Ishikawa (cell line): Measurements from ENCODE around the gene MAX.

Source experiments
- CEBPB ChIP-seq: IDR thresholded peaks from 2 replicates; pipeline ENCODE4 v1.6.1; 2012
- CREB1 ChIP-seq: IDR thresholded peaks from 2 replicates; pipeline ENCODE4 v1.6.1; 2012; ENCODE audit warnings: low read depth
- EGR1 ChIP-seq: IDR thresholded peaks from 2 replicates; pipeline ENCODE4 v1.6.1; 2012
- EP300 ChIP-seq: IDR thresholded peaks from 2 replicates; pipeline ENCODE4 v1.6.1; 2012; ENCODE audit warnings: borderline replicate concordance
- NFIC ChIP-seq: IDR thresholded peaks from 2 replicates; pipeline ENCODE4 v1.6.1; 2012
- RAD21 ChIP-seq: IDR thresholded peaks from 2 replicates; pipeline ENCODE4 v1.6.1; 2012; ENCODE audit warnings: low read depth
- TAF1 ChIP-seq: IDR thresholded peaks from 2 replicates; pipeline ENCODE4 v1.6.1; 2012; ENCODE audit warnings: low read depth, mild to moderate bottlenecking
- TEAD4 ChIP-seq: IDR thresholded peaks from 2 replicates; pipeline ENCODE4 v1.6.1; 2012
- YY1 ChIP-seq: IDR thresholded peaks from 2 replicates; pipeline ENCODE4 v1.6.1; 2012; ENCODE audit warnings: low read depth
- ZBTB7A ChIP-seq: IDR thresholded peaks from 2 replicates; pipeline ENCODE4 v1.6.1; 2012; ENCODE audit warnings: low read depth
- TF ChIP-seq, protein P1 (sequence below): IDR thresholded peaks from 2 replicates; pipeline ENCODE4 v1.6.1; 2012; ENCODE audit warnings: low read depth, mild to moderate bottlenecking
- TF ChIP-seq, protein P2 (sequence below): IDR thresholded peaks from 2 replicates; pipeline ENCODE4 v1.6.1; 2012

DNA sequence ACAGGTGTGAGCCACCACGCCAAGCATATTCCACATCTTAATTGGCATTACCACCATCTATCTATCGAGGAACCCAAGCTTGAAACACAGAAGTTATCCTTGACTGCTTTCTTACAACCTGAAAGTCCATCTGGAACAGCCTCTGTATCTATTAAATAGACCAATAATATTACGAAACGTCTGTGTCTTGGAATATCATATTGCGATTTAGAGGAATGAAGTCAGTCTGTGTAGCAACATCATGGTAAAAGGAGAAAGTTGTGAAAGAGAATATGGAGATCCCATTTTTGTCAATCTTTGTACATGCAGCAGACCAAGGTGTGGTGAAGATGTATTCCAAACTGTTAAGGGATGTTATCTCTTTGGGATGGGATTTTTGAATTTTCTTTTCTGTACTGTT is 25.8 kb upstream of the MAX start:
- no peak for TF ChIP-seq CEBPB
- TF ChIP-seq, protein P1, sequence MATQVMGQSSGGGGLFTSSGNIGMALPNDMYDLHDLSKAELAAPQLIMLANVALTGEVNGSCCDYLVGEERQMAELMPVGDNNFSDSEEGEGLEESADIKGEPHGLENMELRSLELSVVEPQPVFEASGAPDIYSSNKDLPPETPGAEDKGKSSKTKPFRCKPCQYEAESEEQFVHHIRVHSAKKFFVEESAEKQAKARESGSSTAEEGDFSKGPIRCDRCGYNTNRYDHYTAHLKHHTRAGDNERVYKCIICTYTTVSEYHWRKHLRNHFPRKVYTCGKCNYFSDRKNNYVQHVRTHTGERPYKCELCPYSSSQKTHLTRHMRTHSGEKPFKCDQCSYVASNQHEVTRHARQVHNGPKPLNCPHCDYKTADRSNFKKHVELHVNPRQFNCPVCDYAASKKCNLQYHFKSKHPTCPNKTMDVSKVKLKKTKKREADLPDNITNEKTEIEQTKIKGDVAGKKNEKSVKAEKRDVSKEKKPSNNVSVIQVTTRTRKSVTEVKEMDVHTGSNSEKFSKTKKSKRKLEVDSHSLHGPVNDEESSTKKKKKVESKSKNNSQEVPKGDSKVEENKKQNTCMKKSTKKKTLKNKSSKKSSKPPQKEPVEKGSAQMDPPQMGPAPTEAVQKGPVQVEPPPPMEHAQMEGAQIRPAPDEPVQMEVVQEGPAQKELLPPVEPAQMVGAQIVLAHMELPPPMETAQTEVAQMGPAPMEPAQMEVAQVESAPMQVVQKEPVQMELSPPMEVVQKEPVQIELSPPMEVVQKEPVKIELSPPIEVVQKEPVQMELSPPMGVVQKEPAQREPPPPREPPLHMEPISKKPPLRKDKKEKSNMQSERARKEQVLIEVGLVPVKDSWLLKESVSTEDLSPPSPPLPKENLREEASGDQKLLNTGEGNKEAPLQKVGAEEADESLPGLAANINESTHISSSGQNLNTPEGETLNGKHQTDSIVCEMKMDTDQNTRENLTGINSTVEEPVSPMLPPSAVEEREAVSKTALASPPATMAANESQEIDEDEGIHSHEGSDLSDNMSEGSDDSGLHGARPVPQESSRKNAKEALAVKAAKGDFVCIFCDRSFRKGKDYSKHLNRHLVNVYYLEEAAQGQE = no peak
- no peak for TF ChIP-seq TAF1
- TF ChIP-seq RAD21 = no peak
- no peak for TF ChIP-seq EGR1
- TF ChIP-seq ZBTB7A = no peak
- TF ChIP-seq NFIC = no peak
- TF ChIP-seq EP300 = no peak
- no peak for TF ChIP-seq CREB1
- TF ChIP-seq YY1 = no peak
- TF ChIP-seq TEAD4 = no peak
- TF ChIP-seq, protein P2, sequence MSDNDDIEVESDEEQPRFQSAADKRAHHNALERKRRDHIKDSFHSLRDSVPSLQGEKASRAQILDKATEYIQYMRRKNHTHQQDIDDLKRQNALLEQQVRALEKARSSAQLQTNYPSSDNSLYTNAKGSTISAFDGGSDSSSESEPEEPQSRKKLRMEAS = no peak
